HL-60 (cell line): ENCODE data around the gene SFT2D1.

Experiments
- CTCF ChIP-seq: IDR thresholded peaks from one replicate; pipeline ENCODE4 v1.5.1; 2011; ENCODE audit warnings: low read length, control low read depth, inconsistent platforms; ENCODE audit not compliant: insufficient read depth
- POLR2AphosphoS5 ChIP-seq: IDR thresholded peaks from 2 replicates; pipeline ENCODE4 v1.6.1; 2012; ENCODE audit warnings: low read depth
- REST ChIP-seq: IDR thresholded peaks from 2 replicates; pipeline ENCODE4 v1.6.1; 2012; ENCODE audit warnings: low read depth; ENCODE audit not compliant: insufficient replicate concordance

DNA sequence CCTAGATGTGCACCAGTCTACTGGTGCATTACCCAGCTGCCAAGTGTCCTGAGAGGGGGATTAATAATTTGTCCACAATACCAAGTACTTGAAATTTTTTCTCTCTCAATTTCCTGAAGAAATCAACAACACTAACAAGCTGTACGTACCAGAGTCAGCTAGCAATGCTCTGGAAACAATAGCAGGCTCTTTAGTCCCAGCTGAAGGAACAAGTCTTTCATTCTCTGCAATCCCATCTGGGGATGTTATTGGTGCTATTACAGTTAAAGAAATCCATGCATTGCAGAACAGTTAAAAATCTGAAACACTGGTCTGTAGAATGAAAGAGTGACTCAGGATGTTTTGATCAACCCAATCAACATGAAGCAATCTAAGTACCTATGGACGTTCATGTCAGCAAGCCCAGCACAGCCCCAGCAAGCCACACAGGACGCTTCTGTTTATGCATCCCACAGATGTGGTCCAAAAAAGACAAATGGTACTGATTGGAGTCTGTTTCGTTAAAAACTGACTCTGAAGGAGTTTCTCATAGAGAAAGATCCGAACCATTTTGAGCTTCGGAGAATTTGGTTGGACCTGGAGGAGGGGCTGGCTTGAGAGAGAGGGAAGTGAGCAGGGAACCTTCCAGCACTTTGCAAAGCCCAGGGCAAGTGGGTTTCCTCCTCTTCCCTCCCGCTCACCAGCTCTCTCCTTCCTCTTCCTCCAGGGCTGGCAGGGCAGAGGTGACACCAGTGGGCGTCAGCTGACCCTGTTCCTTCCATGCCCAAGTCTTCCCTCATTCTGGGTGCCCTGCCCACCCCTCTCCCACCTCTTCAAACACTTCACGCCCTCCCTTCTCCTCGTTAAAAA is 46.1 kb downstream of the SFT2D1 start:
- no peak for TF ChIP-seq REST
- no peak for TF ChIP-seq CTCF
- TF ChIP-seq POLR2AphosphoS5: no peak
